NCI-H748 (cell line): ENCODE results near the gene FBN3.
A peak's percentile ranks its signal among the peaks of the same experiment; 100 is the strongest.
"Not testable (repeated sequence)": the region's sequence is repeated elsewhere in the genome, so short reads cannot be mapped to it uniquely, and the experiment has no call there.

Experiments
- DNase-seq: peaks from one replicate; lab custom pipeline; 2025; ENCODE audit not compliant: unreplicated experiment; lab: John Stamatoyannopoulos, UW

Gene FBN3

GRCh38 chr19:8024256-8024655 lies 125.1 kb downstream of the FBN3 start:
- DNase-seq: not testable (repeated sequence)

- no peak for DNase-seq
Measured at GRCh38 chr19:8023371-8023770, 126.0 kb downstream of the FBN3 start.

- no peak for DNase-seq
Measured at GRCh38 chr19:8022275-8022674, 127.1 kb downstream of the FBN3 start.

GRCh38 chr19:8021374-8021773 lies 128.0 kb downstream of the FBN3 start:
- no peak for DNase-seq

- DNase-seq: no peak
Measured at GRCh38 chr19:8020681-8021080, 128.7 kb downstream of the FBN3 start.

GRCh38 chr19:8017808-8018207 lies 131.6 kb downstream of the FBN3 start:
- DNase-seq: peak; percentile 31
